T-helper 22 cell (primary cell): ENCODE results near the gene MYO6.

ENCODE experiments used
- DNase-seq: peaks from one replicate; pipeline ENCODE4 v3.0.0-alpha.2; 2020; ENCODE audit warnings: low read depth

The MYO6 gene

DNA sequence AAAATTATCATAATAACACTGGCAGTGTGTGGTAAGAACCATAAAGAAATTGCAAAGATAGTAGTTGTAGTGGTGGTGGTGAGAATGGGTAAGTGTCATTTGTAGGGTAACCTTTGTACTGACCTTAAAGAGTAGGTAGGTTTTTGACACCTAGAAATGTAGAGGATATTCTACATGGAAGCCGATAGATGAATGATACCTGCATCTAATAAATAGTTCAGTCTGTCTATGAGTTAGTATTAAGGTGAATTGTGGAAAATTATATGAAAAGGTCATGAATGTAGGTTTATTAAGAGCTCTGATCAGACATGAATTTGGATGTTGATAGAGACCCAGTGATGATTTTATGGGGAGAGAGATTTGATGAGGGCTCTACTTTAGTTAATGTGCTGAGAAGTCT lies 78.1 kb downstream of the MYO6 start:
- DNase-seq = no peak

DNA sequence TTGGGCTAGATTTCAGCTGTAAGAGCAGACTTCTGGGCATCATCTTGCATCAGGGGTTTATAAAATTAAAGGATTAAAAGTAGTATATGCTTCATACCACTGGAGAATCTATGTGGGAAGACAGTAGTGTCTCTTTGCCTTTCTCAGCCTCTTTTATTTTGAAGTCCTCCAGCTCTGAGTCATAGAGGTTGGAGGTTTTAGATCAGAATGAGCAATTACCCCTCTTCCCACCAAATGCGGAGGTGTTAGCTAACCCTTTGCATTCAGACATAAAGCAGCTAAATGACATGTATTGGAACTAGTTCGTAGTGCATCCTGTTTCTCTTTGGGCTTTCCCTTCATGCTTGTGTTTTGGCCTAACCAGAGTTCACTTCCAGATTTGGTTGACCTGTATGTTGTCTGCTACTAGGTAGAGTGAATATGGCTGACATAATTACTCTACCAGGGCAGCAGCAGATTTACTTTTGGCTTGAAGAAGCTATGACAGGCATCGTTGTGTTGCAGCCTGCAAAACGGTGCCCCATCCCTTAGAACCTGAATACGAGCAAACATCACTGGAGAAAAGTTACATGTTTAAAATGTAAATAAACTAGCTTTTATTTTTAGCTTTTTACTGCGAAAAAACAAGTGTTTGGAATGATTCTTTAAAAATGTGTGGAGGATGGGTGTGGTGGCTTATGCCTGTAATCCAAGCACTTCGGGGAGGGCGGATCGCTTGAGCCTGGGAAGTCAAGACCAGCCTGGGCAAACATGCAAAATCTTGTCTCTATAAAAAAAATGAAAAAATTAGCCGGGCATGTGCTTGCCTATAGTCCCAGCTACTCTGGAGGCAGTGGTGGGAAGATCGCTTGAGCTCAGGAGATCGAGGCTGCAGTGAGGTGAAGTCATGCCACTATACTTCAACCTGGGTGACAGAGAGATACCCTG lies 82.2 kb downstream of the MYO6 start:
- DNase-seq = no peak

DNA sequence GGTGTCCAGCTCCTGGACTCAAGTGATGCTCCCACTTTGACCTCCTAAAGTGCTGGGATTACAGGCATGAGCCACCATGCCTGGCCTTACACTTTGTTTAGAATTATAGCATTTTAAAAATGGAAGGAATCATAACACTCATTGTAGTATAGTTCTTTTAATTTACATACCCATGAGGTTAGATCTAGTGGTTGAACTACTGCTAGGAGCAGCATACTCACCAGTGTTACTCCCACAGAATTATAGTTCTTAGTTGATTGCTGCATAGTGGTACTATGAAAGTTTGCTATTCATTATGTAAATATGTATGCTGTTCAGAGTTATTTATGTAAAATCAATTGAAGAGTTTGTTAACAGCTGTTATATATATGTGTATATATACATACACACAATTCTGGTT lies 85.4 kb downstream of the MYO6 start:
- DNase-seq = no peak

DNA sequence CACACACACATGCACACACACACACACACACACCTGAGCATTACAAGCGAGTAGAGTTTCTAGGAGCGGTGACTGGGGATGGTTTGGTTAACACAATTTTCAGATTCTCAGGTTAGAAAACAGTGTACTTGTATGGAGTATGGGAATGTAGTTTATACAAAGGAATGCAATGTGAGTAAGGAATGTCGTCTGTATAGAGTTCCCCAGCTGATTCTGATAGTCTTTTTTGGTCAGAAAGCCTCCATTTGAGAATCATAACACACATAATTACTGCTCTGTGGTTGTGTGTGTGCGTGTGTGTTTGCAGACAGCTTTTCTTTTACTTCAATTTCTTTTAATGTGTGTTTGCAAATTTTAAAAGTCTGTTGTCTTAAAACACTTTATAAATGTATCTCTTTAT lies 93.2 kb downstream of the MYO6 start:
- no peak for DNase-seq

DNA sequence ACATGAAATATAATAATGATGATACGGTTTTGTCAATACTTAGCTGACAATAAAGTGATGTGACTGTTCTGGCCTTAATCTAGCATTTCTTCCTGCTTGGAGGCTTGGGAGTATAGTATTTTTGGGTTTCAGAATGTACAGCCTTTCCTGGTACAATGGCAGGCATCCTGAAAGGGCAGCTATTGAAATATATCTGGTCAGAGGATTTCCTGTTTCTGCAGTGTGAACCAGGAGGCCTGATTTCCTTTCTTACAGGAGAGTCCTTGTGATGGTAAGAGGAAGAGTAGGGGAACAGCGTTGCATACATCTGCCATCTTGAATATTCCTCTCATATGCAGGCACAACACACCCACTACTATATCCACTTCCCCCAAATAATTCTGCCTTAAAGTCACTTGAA lies 93.7 kb downstream of the MYO6 start:
- no peak for DNase-seq

DNA sequence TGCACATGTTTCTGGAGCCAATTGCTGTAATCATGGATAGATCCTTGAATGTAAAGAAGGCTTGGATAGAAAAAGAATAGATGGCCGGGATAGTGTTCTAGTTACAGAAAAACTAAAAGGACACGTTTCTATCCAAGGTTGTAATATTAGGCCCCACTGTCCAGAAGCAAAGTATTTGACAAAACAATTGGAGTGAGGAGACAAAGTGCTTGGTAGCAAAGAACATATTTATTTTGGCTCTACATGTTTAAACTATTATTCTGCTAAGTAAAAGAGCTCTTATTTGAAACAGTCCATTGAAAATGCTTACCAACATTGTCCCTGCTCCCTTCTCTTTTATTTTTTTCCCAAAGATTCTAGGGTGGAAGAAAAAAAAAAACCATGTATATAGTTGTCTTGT lies 94.4 kb downstream of the MYO6 start:
- DNase-seq = no peak

DNA sequence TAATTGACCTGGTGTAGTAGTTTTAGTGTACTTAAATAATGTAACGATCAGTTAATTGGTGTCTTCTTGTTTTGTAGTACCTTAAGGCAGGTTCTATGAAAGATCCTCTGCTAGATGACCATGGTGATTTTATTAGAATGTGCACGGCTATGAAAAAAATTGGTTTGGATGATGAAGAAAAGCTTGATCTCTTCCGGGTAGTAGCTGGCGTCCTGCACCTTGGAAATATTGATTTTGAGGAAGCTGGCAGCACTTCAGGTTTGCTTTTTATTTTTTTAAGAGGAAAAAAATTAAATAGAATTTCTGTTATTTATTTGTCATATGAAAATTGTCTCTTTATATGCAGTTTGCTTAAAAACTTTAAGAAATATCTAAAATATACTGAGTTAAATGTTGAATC lies 99.2 kb downstream of the MYO6 start:
- no peak for DNase-seq

DNA sequence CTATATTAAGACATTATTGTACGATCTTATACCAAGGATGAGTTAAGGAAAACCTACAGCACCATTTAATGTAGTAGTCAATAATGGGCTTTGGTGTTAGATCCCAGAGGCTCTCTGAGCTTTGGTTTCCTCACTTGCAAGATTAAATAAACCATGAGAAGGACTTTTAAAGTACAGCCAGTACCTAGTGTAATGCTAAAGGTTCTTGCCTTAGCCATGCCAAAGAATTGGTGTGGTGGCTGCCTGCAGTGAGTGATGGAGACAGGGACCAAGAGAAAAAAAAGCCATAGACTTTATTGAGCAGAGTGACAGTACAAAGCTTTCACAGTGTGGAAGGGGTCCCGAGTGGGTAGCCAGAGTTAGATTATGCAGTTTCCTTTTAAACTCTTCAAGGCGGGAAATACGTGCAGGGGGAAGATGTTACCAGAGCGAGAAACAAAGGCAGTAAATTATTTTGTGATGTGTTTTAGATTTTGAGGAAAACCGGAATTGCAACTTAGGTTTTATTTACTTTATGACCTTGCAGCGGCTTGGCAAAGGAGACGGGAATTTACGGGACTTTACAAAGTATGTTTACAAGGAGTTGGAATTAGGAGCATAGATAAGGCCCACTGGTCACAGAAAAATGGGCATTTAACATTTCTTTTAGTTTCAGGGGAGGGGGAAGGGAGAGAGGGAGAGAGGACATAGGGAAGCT lies 100.4 kb downstream of the MYO6 start:
- DNase-seq = no peak

DNA sequence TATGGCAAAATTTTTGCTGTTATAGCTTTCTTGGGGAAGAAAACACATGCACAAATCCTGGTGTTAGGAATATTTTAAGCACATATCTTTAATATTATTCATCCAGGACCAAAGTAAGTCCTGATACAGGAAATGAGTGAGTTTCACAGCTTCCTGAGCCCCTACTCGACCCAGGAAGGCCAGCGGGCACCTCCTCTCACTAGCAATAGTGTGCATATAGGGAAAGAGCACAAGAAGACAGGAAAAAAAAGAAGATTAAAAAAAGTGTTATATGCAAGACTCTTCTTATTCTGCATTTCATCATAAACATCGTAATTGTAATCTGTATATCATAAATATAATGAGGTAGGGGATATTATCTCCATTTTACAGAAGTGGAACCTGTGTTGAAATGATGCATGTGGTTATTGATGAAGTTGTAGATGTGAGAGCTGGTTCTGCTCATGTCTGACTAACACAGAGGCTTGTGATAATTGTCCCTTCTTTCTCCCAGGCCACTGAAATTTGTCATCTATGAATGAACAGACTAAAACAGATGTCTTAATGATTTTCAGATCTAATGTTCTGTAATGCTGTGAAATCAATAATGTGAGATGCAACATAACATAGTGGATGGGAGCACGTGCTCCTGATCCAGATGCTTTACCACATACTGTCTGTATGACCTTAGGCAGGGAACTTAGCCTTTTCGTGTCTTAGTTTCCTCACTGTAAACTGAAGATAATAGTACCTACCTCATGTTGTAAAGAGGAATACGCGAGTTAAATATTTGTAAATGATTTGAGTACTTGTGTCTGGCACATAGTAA lies 101.2 kb downstream of the MYO6 start:
- no peak for DNase-seq

DNA sequence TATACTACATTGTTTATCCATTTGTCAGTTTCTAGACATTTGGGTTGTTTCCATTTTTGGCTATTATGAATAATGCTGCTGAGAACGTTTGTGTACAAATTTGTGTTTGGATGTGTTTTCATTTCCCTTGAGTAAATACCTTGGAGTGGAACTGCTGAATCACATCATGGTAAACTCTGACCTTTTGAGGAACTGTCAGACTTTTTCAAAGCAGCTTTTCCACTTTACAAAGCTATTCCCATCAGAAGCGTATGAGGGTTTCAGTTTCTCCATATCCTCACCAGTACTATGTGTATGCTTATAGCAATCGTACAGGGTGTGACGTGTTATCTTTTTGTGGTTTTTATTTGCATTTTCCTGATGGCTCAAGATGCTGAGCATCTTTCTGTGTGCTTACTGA lies 103.7 kb downstream of the MYO6 start:
- no peak for DNase-seq

DNA sequence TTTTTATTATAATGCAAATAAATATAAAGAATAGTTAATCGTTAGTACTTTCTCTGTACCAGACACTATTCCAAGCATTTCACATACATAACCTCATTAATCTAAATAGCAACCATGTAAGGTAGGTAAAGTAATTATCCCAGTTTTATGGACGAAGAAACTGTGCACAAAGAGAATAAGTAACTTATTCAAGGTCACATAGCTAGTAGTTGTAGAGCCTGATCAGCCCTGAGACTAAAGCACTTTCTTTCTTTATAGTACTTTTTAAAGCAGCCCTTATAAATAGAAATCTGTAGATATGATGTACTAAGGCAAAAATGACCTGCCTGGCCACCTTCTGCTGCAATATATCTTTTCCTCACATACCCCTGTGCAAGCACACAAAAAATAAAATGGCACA lies 104.8 kb downstream of the MYO6 start:
- no peak for DNase-seq

DNA sequence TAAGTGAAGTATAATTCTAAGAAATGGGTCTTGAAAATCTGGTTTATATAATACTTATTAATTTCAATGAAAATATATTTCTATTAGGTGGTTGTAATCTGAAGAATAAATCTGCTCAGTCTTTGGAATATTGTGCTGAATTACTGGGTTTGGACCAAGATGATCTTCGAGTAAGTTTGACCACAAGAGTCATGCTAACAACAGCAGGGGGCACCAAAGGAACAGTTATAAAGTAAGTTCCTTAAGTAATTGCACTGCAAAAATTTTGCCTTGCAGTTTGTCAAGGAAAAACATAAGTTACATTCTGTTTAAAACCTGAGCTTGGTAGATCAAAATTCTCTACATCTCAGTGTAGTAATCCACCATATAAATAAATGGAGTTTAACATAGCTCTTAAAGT lies 106.0 kb downstream of the MYO6 start:
- no peak for DNase-seq

DNA sequence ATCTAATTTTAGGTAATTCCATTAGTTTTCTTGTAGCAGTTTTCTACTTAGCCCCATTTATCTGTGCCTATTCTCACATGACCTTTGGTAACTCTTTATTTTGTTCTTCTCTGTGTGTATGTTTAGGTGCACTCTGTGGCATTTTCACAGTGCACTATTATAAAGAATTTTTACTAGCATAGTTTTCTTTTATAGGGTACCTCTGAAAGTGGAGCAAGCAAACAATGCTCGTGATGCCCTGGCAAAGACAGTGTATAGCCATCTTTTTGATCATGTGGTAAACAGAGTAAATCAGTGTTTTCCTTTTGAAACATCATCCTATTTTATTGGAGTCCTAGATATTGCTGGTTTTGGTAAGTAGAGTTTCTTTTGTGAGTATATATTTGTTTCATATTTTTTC lies 107.9 kb downstream of the MYO6 start:
- DNase-seq = no peak

DNA sequence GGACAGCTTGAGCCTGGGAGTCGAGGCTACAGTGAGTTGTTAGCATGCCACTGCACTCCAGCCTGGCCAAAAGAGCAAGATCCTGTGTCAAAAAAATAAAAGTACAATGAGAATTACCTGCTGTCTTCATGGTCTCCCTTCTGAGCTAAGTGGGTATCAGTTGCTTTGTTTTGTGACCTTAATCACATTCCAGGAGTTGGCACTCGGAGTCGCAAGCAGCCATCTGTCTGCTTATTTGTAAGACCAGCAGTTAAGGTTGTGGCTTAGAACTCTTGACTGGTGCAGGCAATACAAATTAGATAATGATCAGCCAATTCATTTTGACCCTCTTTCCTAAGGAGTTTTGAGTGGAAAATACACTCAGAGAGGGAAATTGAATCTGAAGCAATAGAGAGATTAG lies 114.0 kb downstream of the MYO6 start:
- no peak for DNase-seq

DNA sequence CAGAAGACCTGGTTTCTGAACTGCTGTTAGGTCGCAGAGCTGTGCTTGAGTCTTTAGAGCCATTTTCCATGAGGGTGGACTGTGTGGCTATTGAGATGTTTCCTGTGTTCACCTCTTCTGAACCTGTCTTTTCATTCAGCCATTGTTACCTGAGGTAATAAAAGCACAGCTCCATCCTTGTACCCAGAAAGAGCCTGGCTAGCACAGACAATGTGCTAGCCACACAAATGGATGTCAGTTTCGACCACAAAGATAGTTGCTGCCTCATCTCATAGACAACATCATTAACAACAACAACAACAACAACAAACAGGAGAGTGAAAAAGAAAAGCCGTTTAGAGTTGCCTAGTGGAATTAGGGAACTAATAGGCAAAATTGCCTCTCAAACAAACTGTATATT lies 114.7 kb downstream of the MYO6 start:
- no peak for DNase-seq

DNA sequence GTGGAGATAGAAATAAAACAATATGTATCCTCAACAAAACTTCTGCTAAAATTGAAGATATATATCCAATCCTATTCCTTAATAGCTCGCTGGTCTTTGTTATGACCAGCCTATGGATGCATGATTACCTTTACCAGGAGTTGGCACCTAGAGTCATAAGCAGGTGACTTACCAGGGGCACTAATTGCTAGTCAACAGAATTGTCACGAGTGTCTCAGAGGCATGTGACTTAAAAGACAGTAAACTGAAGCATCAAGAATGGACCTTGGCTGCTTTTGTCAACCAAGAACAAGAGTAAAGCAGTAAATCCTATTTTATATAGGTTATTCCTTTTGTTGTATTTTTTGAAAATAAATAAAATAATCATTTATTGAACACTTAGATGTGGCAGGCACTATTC lies 115.4 kb downstream of the MYO6 start:
- no peak for DNase-seq

DNA sequence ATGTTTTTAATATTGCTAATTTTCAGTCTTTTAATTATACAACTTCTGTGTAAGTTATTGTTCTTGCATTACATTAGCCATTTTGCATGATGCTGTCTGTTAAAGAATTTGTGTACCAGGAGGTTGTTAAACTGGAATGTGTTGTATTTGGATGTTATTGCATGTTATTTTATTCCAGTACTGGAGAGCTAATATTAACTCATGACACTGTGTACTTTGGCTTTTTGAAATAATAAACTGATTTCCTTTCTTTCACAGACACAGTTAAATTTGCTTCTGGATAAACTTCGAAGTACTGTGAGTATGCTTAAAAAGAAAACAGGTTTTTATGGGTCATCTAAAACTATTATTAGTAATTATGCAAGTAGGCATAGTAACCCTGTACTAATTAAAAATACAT lies 121.3 kb downstream of the MYO6 start:
- no peak for DNase-seq

DNA sequence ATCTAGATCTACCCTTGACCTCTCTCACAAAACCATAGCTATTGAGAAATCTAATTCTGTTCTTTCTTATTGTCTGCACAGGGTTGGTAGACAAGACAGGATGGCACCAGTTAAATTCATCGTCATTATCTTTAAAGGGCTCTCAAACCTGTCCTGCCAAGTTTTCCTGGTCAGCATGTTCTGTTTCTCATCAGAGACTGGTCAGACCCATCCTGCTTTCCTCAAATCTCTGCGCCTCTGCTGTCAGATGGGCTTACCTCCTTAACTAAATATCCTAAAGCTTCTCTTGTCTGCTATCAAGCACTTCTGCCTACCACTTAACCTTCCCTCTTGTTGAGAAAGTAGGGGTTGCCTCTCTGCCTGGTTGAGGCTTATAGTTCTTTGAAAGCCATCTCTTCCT lies 125.2 kb downstream of the MYO6 start:
- DNase-seq = no peak

DNA sequence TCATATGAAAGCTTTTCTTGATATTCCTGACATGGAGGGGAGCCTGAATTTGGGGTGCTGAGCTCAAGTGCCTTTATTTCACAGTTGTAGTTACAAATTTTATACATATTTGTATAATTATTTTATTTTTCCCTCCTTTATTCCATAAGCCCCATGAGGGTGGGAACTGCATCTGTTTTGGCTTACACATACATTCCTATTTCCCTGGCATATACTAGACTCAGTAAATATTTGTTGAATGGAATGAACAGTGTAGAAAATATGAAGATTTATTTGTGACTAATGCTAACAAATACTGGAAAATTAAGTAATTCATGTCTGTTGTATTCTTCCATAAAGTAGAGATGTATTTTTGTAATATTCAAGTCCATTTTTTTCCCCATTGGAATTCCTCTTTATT lies 127.1 kb downstream of the MYO6 start:
- DNase-seq = no peak

DNA sequence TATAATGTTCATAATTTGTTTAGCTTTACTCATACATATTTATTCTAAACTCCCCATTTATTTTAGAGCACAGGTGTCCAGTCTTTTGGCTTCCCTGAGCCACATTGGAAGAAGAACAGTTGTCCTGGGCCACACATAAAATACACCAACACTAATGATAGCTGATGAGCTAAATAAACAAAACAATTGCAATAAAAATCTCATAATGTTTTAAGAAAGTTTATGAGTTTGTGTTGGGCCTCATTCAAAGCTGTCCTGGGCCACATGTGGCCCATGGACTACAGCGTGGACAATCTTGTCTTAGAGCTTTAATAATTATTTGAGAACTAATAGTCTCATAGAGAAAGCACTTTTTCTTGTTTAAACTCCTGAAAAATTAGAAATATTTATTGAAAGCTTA lies 131.3 kb downstream of the MYO6 start:
- DNase-seq = no peak

DNA sequence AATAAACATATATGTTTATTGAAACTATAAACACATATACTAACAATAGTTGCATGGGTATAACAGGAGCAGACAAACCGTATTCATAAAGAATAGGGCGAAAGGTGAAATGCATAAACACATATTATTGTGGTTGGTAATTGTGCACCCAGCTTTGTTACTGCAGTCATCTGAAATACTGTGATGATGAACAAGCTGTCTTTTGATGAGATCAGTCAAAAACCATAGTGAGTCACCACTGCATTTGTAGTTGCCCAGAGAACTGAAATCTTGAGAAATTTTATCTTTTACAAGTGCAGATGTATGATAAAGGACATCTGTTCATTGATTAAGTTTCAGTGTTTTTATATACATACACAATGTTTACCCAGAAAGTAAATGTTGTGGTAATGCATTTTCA lies 133.7 kb downstream of the MYO6 start:
- DNase-seq = no peak

DNA sequence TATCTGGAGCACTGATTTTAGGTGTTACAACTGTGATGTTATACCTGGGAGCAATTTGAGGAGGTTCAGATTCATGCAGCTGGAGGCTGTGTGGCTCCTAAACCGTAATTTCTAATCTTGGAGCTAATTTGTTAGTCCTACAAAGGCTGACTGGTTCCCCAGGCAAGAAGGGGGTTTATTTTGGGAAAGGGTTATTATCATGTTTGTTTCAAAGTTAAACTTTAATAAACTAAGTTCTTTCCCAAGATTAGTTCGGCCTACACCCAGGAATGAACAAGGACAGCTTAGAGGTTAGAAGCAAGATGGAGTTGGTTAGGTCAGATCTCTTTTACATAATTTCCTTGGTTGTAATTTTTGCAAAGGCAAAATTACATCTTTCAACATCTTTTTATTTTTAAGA lies 135.8 kb downstream of the MYO6 start:
- DNase-seq = no peak

DNA sequence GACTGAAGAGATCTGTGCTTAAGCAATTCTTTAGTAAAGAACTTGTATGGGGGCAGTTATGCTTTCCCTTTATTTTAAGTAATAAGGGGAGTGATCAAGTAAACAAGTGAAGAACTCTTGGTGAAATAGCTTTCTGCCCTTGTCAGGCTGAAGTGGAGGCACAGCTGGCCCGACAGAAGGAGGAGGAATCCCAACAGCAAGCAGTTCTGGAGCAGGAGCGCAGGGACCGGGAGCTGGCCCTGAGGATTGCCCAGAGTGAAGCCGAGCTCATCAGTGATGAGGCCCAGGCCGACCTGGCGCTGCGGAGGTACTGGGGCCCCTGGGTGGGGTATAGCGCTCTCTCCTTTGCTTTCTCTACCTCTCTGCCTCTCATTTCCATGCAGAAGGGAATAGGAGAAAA lies 143.3 kb downstream of the MYO6 start:
- no peak for DNase-seq
